ENCODE data around the gene ATG9B.

DNA sequence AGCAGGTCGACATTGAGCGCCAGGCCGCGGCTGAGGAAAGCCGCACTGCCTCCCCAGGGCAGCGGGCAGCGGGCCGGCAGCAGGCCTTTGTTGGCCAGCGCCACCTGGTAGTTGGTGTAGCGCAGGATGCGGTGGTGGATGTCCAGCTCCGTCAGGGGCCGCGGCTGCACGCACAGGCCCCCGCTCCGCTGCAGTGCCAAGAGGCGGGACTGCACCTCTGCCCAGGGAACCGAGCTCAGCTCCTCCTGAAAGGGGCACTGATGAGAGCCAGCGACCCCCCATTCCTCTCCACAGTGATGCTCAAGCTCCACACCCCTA, 5.2 kb downstream of the ATG9B start:
- TF ChIP-seq POLR2AphosphoS5 (IDR thresholded peaks at IDR 0.05; ENCODE audit: low read depth, low read length) (no peak), SIN3A (IDR thresholded peaks at IDR 0.05; ENCODE audit: borderline replicate concordance, insufficient read depth, low read depth, low read length) (no peak), TCF7L2 (IDR thresholded peaks at IDR 0.05; ENCODE audit: low read depth, low read length) (no peak)
- TF ChIP-seq, protein P1, sequence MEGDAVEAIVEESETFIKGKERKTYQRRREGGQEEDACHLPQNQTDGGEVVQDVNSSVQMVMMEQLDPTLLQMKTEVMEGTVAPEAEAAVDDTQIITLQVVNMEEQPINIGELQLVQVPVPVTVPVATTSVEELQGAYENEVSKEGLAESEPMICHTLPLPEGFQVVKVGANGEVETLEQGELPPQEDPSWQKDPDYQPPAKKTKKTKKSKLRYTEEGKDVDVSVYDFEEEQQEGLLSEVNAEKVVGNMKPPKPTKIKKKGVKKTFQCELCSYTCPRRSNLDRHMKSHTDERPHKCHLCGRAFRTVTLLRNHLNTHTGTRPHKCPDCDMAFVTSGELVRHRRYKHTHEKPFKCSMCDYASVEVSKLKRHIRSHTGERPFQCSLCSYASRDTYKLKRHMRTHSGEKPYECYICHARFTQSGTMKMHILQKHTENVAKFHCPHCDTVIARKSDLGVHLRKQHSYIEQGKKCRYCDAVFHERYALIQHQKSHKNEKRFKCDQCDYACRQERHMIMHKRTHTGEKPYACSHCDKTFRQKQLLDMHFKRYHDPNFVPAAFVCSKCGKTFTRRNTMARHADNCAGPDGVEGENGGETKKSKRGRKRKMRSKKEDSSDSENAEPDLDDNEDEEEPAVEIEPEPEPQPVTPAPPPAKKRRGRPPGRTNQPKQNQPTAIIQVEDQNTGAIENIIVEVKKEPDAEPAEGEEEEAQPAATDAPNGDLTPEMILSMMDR (IDR thresholded peaks at IDR 0.05), result no peak
- TF ChIP-seq, protein P2, sequence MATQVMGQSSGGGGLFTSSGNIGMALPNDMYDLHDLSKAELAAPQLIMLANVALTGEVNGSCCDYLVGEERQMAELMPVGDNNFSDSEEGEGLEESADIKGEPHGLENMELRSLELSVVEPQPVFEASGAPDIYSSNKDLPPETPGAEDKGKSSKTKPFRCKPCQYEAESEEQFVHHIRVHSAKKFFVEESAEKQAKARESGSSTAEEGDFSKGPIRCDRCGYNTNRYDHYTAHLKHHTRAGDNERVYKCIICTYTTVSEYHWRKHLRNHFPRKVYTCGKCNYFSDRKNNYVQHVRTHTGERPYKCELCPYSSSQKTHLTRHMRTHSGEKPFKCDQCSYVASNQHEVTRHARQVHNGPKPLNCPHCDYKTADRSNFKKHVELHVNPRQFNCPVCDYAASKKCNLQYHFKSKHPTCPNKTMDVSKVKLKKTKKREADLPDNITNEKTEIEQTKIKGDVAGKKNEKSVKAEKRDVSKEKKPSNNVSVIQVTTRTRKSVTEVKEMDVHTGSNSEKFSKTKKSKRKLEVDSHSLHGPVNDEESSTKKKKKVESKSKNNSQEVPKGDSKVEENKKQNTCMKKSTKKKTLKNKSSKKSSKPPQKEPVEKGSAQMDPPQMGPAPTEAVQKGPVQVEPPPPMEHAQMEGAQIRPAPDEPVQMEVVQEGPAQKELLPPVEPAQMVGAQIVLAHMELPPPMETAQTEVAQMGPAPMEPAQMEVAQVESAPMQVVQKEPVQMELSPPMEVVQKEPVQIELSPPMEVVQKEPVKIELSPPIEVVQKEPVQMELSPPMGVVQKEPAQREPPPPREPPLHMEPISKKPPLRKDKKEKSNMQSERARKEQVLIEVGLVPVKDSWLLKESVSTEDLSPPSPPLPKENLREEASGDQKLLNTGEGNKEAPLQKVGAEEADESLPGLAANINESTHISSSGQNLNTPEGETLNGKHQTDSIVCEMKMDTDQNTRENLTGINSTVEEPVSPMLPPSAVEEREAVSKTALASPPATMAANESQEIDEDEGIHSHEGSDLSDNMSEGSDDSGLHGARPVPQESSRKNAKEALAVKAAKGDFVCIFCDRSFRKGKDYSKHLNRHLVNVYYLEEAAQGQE (IDR thresholded peaks at IDR 0.05; ENCODE audit: insufficient read depth in 1 of 2, low read depth in 2 of 2, low read length in 1 of 2), result 0 out of 4 replicates have a peak, but pooled peaks of 1 of the 2 experiments have one; percentile 47

Measured in Panc1 (cell line).